ENCODE data around the gene ATP5MG.
A peak's percentile ranks its signal among the peaks of the same experiment; 100 is the strongest.

ATP5MG gene

GRCh38 chr11:118375978-118376377 is 25.4 kb upstream of the ATP5MG start:
- TF ChIP-seq ZNF701 (tag by site-specific recombination; IDR thresholded peaks at IDR 0.05) = no peak
- no peak for TF ChIP-seq HOXD13 (CRISPR knock-in tag; IDR thresholded peaks at IDR 0.05; ENCODE audit: borderline replicate concordance)
- TF ChIP-seq PRDM1 (tag by site-specific recombination; IDR thresholded peaks at IDR 0.05) = peak; percentile 60
- CTCF ChIA-PET = interaction anchor here (0.6 to 1.1 kb wide), 6 partner anchors 13 to 828 kb away, joined by 3 to 5 read pairs (median 3); no protein-coding TSS in a partner anchor
- POLR2A ChIA-PET = no interaction called here
- H3K27ac ChIP-seq (ENCODE audit: extremely low read depth, low read depth, low read length) = no peak overlapping the region
- H3K4me3 ChIP-seq (ENCODE audit: low read depth, low read length) = no peak overlapping the region
- no peaks in the 10 kb centered on the region for H3K4me1 ChIP-seq (ENCODE audit: control insufficient read depth, insufficient read depth, low read length)
- H3K9me3 ChIP-seq (ENCODE audit: control insufficient read depth, insufficient read depth, low read depth, low read length) = no peaks in the 10 kb centered on the region
- peaks cover 30 to 98% of the 10 kb centered on the region in 2 experiments for H3K36me3 ChIP-seq (ENCODE audit: control insufficient read depth in 2 of 2, insufficient read depth in 1 of 2, low read length in 2 of 2)

- Histone ChIP-seq H3K27ac (ENCODE audit: extremely low read depth, low read depth, low read length) (no peak overlapping the region), H3K4me1 (ENCODE audit: control insufficient read depth, insufficient read depth, low read length) (no peaks in the 10 kb centered on the region), H3K36me3 (ENCODE audit: control insufficient read depth in 2 of 2, insufficient read depth in 1 of 2, low read length in 2 of 2) (peaks cover 25 to 97% of the 10 kb centered on the region in 2 experiments), H3K9me3 (ENCODE audit: control insufficient read depth, insufficient read depth, low read depth, low read length) (no peaks in the 10 kb centered on the region), H3K4me3 (ENCODE audit: low read depth, low read length) (no peak overlapping the region)
- POLR2A ChIA-PET = no interaction called here
- CTCF ChIA-PET = interaction anchor here (0.6 to 1.4 kb wide), 2 partner anchors 21 to 181 kb away, joined by 3 to 6 read pairs; no protein-coding TSS in a partner anchor
- TF ChIP-seq ZNF26 (tag by site-specific recombination; IDR thresholded peaks at IDR 0.05) = no peak
- TF ChIP-seq ZSCAN23 (tag by site-specific recombination; IDR thresholded peaks at IDR 0.05) = no peak
- TF ChIP-seq ZFHX2 (tag by site-specific recombination; conservative IDR thresholded peaks at IDR 0.05) = no peak
- no peak for TF ChIP-seq ZNF664 (tag by site-specific recombination; IDR thresholded peaks at IDR 0.05)
Observed at GRCh38 chr11:118379497-118379896, 21.9 kb upstream of the ATP5MG start.

GRCh38 chr11:118380571-118380970 is 20.8 kb upstream of the ATP5MG start:
- TF ChIP-seq ZNF280D (tag by site-specific recombination; IDR thresholded peaks at IDR 0.05) (no peak), ZNF549 (tag by site-specific recombination; IDR thresholded peaks at IDR 0.05) (no peak), ZFP41 (tag by site-specific recombination; IDR thresholded peaks at IDR 0.05; ENCODE audit: borderline replicate concordance) (no peak), ZBTB8A (tag by site-specific recombination; IDR thresholded peaks at IDR 0.05) (no peak)
- Histone ChIP-seq H3K36me3 (ENCODE audit: control insufficient read depth in 2 of 2, insufficient read depth in 1 of 2, low read length in 2 of 2) (peaks cover 30 to 97% of the 10 kb centered on the region in 2 experiments), H3K27ac (ENCODE audit: extremely low read depth, low read depth, low read length) (no peak overlapping the region), H3K4me3 (ENCODE audit: low read depth, low read length) (no peak overlapping the region), H3K4me1 (ENCODE audit: control insufficient read depth, insufficient read depth, low read length) (no peaks in the 10 kb centered on the region), H3K9me3 (ENCODE audit: control insufficient read depth, insufficient read depth, low read depth, low read length) (no peaks in the 10 kb centered on the region)
- CTCF ChIA-PET = interaction anchor here (1.4 kb wide), 1 partner anchor 182 kb away, joined by 6 read pairs; no protein-coding TSS in a partner anchor
- POLR2A ChIA-PET = no interaction called here

- peaks cover 28 to 98% of the 10 kb centered on the region in 2 experiments for H3K36me3 ChIP-seq (ENCODE audit: control insufficient read depth in 2 of 2, insufficient read depth in 1 of 2, low read length in 2 of 2)
- CTCF ChIA-PET = no interaction called here
- H3K27ac ChIP-seq (ENCODE audit: extremely low read depth, low read depth, low read length) = no peak overlapping the region
- POLR2A ChIA-PET = no interaction called here
- no peak overlapping the region for H3K4me3 ChIP-seq (ENCODE audit: low read depth, low read length)
- H3K9me3 ChIP-seq (ENCODE audit: control insufficient read depth, insufficient read depth, low read depth, low read length) = no peaks in the 10 kb centered on the region
- H3K4me1 ChIP-seq (ENCODE audit: control insufficient read depth, insufficient read depth, low read length) = no peaks in the 10 kb centered on the region
- TF ChIP-seq REPIN1 (tag by site-specific recombination; IDR thresholded peaks at IDR 0.05; ENCODE audit: low read depth) (no peak), MZF1 (tag by site-specific recombination; IDR thresholded peaks at IDR 0.05; ENCODE audit: borderline replicate concordance) (no peak), ZNF544 (tag by site-specific recombination; IDR thresholded peaks at IDR 0.05) (no peak), PRDM6 (tag by site-specific recombination; IDR thresholded peaks at IDR 0.05) (no peak), ZNF211 (tag by site-specific recombination; IDR thresholded peaks at IDR 0.05; ENCODE audit: low read depth) (no peak), PRDM4 (tag by site-specific recombination; IDR thresholded peaks at IDR 0.05) (no peak), BCL6B (tag by site-specific recombination; IDR thresholded peaks at IDR 0.05) (no peak), ZNF701 (tag by site-specific recombination; IDR thresholded peaks at IDR 0.05) (no peak)
Observed at GRCh38 chr11:118382954-118383353, 18.5 kb upstream of the ATP5MG start.
